Right ventricle myocardium superior (tissue), 1 donor: ENCODE data around the gene ZNF678. TPM values are rescaled to one million over a fixed set of nuclear protein-coding genes. Genes with fewer than 3 reads are reported as not detected.
"Not testable (repeated sequence)": the region's sequence is repeated elsewhere in the genome, so short reads cannot be mapped to it uniquely, and the experiment has no call there.

Source experiments
- ATAC-seq: fragments of 200-7000 bp; cut with Tn5 transposase; one replicate; pipeline ENCODE4 v1.9.1; 2020; ENCODE audit warnings: mild to moderate bottlenecking; ENCODE audit not compliant: poor library complexity
- DNase-seq: peaks from one replicate; pipeline ENCODE4 v3.0.0-alpha.2; 2020
- intact Hi-C: fragments of 100-400 bp; cut with DNase I; formaldehyde crosslinking; loops from one replicate; pipeline ENCODE4 v1.11.2; 2022
- total RNA-seq: library from RNA; stranded (reverse); fragmentation: NEBNext Ultra II Directional; extraction: Animal tissue kit (Norgen Biotek cat#: 25700); gene quantifications from one replicate; pipeline ENCODE4 v1.2.1, GENCODE V29; 2021
- donor health status: DM: no; HTN: yes; CAD: no; lungs with severe emphysema.

ZNF678 gene
- total RNA-seq, 1 donor from 2014 or later: 2.4 TPM

- no peak for DNase-seq
- intact Hi-C loops: no loop called here
- ATAC-seq: no peak
Observed at GRCh38 chr1:227577500-227577899, 14.1 kb downstream of the ZNF678 start.

GRCh38 chr1:227583354-227583753, 20.0 kb downstream of the ZNF678 start:
- intact Hi-C loops: no loop called here
- no peak for DNase-seq
- ATAC-seq: no peak

- ATAC-seq: no peak
- intact Hi-C loops: no loop called here
- DNase-seq: no peak
Observed at GRCh38 chr1:227586733-227587132, 23.4 kb downstream of the ZNF678 start.

- intact Hi-C loops: no loop called here
- no peak for DNase-seq
- ATAC-seq: no peak
Observed at GRCh38 chr1:227587968-227588367, 24.6 kb downstream of the ZNF678 start.

- ATAC-seq, intact Hi-C loops, DNase-seq: not testable (repeated sequence)
Observed at GRCh38 chr1:227588769-227589168, 25.4 kb downstream of the ZNF678 start.

GRCh38 chr1:227589777-227590176, 26.4 kb downstream of the ZNF678 start:
- DNase-seq, ATAC-seq, intact Hi-C loops: not testable (repeated sequence)

- DNase-seq, ATAC-seq, intact Hi-C loops: not testable (repeated sequence)
Observed at GRCh38 chr1:227596222-227596621, 32.9 kb downstream of the ZNF678 start.

- ATAC-seq (no peak), DNase-seq (no peak)
- intact Hi-C loops: no loop called here
Observed at GRCh38 chr1:227603327-227603726, 40.0 kb downstream of the ZNF678 start.

- no peak for DNase-seq
- intact Hi-C loops: no loop called here
Observed at GRCh38 chr1:227604446-227604845, 41.1 kb downstream of the ZNF678 start.

GRCh38 chr1:227606271-227606670, 42.9 kb downstream of the ZNF678 start:
- intact Hi-C loops, DNase-seq: not testable (repeated sequence)
- peak; percentile 41 for ATAC-seq

More at GRCh38 chr1:227604446-227604845, 41.1 kb downstream of the ZNF678 start:
- no peak for ATAC-seq

- ATAC-seq (no peak), DNase-seq (no peak)
- intact Hi-C loops: no loop called here
Observed at GRCh38 chr1:227607336-227607898, 44.1 kb downstream of the ZNF678 start.

- ATAC-seq (no peak), DNase-seq (no peak)
- intact Hi-C loops: no loop called here
Observed at GRCh38 chr1:227612658-227613057, 49.3 kb downstream of the ZNF678 start.

GRCh38 chr1:227613526-227613925, 50.2 kb downstream of the ZNF678 start:
- intact Hi-C loops: no loop called here
- ATAC-seq: no peak
- no peak for DNase-seq

- DNase-seq (no peak), ATAC-seq (no peak)
- intact Hi-C loops: no loop called here
Observed at GRCh38 chr1:227621211-227621610, 57.9 kb downstream of the ZNF678 start.

- no peak for ATAC-seq
- DNase-seq: no peak
- intact Hi-C loops: no loop called here
Observed at GRCh38 chr1:227622739-227623475, 59.6 kb downstream of the ZNF678 start.

GRCh38 chr1:227632325-227632724, 69.0 kb downstream of the ZNF678 start:
- DNase-seq (no peak), ATAC-seq (no peak)
- intact Hi-C loops: no loop called here

- intact Hi-C loops: no loop called here
- ATAC-seq (no peak), DNase-seq (no peak)
Observed at GRCh38 chr1:227635596-227635995, 72.2 kb downstream of the ZNF678 start.

GRCh38 chr1:227654431-227654830, 91.1 kb downstream of the ZNF678 start:
- DNase-seq (no peak), ATAC-seq (no peak)
- intact Hi-C loops: no loop called here

GRCh38 chr1:227654858-227655752, 91.7 kb downstream of the ZNF678 start:
- intact Hi-C loops: no loop called here
- ATAC-seq: no peak
- DNase-seq: no peak
